ENCODE results near the gene OCLN.

GRCh38 chr5:69531406-69531801 is 38.8 kb downstream of the OCLN start:
- TF ChIP-seq CTCF (IDR thresholded peaks at IDR 0.05; ENCODE audit: insufficient read depth, low read depth, low read length) (no peak), EZH2 (IDR thresholded peaks at IDR 0.05; ENCODE audit: insufficient read depth, low read length) (no peak)

Measured in astrocyte (in vitro differentiated cells and primary cell).